ENCODE measurements around the gene NET1.

Gene NET1

DNA sequence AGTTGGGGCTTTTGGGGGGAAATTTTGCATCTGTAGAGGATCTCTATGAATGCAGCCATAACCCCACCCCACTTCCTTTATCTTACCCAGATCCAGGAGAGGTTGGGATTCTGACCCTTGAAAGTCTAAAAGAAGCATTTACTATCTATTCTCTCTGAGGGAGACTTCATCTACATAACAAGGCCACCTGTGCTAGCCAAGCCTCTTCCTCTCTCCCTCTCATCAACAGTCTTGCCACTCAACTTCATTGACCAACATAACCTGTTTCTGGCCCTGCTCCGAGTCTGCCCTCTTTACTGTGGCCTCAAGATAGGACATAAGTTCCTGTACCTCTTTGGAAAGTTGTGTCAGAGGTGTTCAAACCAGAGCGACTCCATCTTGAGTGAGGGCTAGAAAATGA, 27.1 kb upstream of the NET1 start:
- TF ChIP-seq, protein P1, sequence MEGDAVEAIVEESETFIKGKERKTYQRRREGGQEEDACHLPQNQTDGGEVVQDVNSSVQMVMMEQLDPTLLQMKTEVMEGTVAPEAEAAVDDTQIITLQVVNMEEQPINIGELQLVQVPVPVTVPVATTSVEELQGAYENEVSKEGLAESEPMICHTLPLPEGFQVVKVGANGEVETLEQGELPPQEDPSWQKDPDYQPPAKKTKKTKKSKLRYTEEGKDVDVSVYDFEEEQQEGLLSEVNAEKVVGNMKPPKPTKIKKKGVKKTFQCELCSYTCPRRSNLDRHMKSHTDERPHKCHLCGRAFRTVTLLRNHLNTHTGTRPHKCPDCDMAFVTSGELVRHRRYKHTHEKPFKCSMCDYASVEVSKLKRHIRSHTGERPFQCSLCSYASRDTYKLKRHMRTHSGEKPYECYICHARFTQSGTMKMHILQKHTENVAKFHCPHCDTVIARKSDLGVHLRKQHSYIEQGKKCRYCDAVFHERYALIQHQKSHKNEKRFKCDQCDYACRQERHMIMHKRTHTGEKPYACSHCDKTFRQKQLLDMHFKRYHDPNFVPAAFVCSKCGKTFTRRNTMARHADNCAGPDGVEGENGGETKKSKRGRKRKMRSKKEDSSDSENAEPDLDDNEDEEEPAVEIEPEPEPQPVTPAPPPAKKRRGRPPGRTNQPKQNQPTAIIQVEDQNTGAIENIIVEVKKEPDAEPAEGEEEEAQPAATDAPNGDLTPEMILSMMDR (IDR thresholded peaks at IDR 0.05; ENCODE audit: control extremely low read depth, extremely low read depth, low read depth, missing control alignments) = no peak
- CTCF ChIA-PET = interaction anchor here (0.6 kb wide), 1 partner anchor 9 kb away, joined by 3 read pairs; no protein-coding TSS in a partner anchor
- POLR2A ChIA-PET = no interaction called here
- DNase-seq (ENCODE audit: extremely low spot score) = no peak

GRCh38 chr10:5387169-5387568, 25.2 kb upstream of the NET1 start:
- ChIA-PET CTCF (interaction anchor here (0.8 to 1.0 kb wide), 3 partner anchors 18 to 537 kb away, joined by 3 read pairs; no protein-coding TSS in a partner anchor), POLR2A (no interaction called here)
- no peak for DNase-seq (ENCODE audit: extremely low spot score)

GRCh38 chr10:5390607-5391205, 21.7 kb upstream of the NET1 start:
- CTCF ChIA-PET = no interaction called here
- TF ChIP-seq, protein P1 (IDR thresholded peaks at IDR 0.05; ENCODE audit: control extremely low read depth, extremely low read depth, low read depth, missing control alignments) = no peak
- POLR2A ChIA-PET = no interaction called here
- DNase-seq (ENCODE audit: extremely low spot score) = no peak

More at GRCh38 chr10:5387169-5387568, 25.2 kb upstream of the NET1 start:
- TF ChIP-seq, protein P1 (IDR thresholded peaks at IDR 0.05; ENCODE audit: control extremely low read depth, extremely low read depth, low read depth, missing control alignments) = no peak

- DNase-seq (ENCODE audit: extremely low spot score) = no peak
- TF ChIP-seq, protein P1 (IDR thresholded peaks at IDR 0.05; ENCODE audit: control extremely low read depth, extremely low read depth, low read depth, missing control alignments) = no peak
- POLR2A ChIA-PET = no interaction called here
- CTCF ChIA-PET = interaction anchor here (1.6 kb wide), 1 partner anchor 11 kb away, joined by 4 read pairs; no protein-coding TSS in a partner anchor
Observed at GRCh38 chr10:5391790-5392189, 20.6 kb upstream of the NET1 start.

DNA sequence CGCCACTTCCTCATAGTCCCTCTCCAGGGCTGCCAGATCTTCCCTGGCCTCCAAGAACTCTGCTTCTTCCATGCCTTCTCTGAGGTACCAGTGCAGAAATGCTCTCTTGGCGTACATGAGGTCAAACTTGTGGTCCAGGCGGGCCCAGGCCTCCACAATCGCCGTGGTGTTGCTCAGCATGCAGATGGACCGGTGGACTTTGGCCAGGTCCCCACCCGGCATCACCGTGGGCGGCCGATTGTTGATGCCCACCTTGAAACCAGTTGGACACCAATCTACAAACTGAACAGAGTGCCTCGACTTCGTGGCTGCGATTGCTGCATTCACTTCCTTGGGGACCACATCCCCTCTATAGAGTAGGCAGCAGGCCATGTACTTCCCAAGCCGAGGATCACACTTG, 18.8 kb upstream of the NET1 start:
- TF ChIP-seq, protein P1 (IDR thresholded peaks at IDR 0.05; ENCODE audit: control extremely low read depth, extremely low read depth, low read depth, missing control alignments) = no peak
- ChIA-PET POLR2A (no interaction called here), CTCF (interaction anchor here (1.0 kb wide), 1 partner anchor 9 kb away, joined by 3 read pairs; no protein-coding TSS in a partner anchor)
- DNase-seq (ENCODE audit: extremely low spot score) = no peak

DNA sequence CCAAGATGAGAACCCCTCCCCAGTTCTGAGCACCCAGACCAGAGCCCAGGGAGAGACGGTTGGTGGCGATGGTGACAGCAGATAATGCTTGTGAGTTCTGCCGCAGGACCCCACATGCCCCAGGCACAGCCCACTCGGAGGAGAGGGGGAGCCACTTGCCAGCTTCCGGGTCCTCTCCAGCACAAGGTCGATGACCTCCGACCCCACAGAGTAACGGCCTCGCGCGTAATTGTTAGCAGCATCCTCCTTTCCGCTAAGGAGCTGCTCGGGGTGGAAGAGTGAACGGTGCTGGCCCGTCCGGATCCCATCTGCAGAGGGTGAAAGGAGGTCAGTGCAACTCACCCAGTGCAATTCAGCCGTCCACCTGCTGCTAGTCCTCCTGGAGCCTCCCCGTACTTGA, 17.2 kb upstream of the NET1 start:
- CTCF ChIA-PET = interaction anchor here (1.0 to 1.6 kb wide), 3 partner anchors 9 to 235 kb away, joined by 3 to 4 read pairs (median 4); no protein-coding TSS in a partner anchor
- TF ChIP-seq, protein P1 (IDR thresholded peaks at IDR 0.05; ENCODE audit: control extremely low read depth, extremely low read depth, low read depth, missing control alignments) = no peak
- DNase-seq (ENCODE audit: extremely low spot score) = no peak
- POLR2A ChIA-PET = no interaction called here
